ENCODE measurements around the gene PRMT5.
"Not testable (repeated sequence)": the region's sequence is repeated elsewhere in the genome, so short reads cannot be mapped to it uniquely, and the experiment has no call there.

PRMT5 gene

DNA sequence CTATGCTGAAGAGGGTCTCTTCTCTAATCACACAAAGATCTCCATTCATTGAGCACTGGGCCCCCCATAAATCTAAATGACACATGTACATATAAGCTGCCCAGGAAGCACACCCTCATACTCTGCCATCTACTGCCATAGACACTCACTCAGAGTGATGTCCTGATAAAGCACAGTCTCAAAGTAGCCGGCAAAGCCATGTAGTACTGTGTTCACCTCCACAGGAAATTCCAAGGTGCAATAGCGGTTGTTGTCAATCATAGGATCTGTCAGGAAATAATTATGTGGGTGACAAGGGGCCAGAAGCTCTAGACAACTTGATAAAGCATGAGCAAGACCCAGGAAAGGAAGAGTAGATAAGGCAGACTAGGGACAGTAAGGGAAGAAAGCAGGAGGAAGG is 6.9 kb downstream of the PRMT5 start:
- Mint-ChIP-seq H3K4me3 (no peak overlapping the region), H3K36me3 (ENCODE audit: insufficient read depth) (peaks cover 44% of the 10 kb centered on the region)

DNA sequence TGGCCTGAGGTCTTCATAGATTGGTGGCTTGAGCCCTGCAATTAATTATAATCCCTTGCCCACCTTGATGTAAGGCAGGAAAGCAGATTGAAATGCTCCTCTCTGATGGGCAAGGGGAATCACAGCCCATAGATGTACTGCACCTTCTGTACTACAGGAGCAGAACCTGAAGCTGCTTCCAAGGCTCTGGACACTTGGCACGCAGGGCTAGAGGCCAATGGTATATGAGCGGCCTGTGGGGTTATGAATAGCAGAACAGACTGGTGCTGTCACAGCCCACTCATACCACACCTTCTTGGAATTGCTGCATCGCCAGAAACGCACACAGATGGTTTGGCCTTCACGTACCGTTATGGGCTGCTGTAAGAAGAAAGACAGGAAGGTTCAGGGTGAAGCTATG is 8.5 kb downstream of the PRMT5 start:
- ATAC-seq (replicated peaks) = no peak
- H3K27ac Mint-ChIP-seq = peak overlapping the region in 1 of 2 donors; percentile 100
- H3K9me3 Mint-ChIP-seq = no peaks in the 10 kb centered on the region
- no peak for DNase-seq
- H3K4me1 Mint-ChIP-seq (ENCODE audit: low read depth in 2 of 2) = peaks cover 20 to 30% of the 10 kb centered on the region in 2 donors
- H3K4me3 Mint-ChIP-seq = no peak overlapping the region
- peaks cover 43% of the 10 kb centered on the region for H3K36me3 Mint-ChIP-seq (ENCODE audit: insufficient read depth)
- no peaks in the 10 kb centered on the region for H3K27me3 Mint-ChIP-seq

More for the DNA sequence above, 6.9 kb downstream of the PRMT5 start:
- H3K4me1 Mint-ChIP-seq (ENCODE audit: low read depth in 2 of 2) = peaks cover 25 to 30% of the 10 kb centered on the region in 2 donors
- no peaks in the 10 kb centered on the region for H3K9me3 Mint-ChIP-seq
- H3K27me3 Mint-ChIP-seq = no peaks in the 10 kb centered on the region
- ATAC-seq (replicated peaks) (no peak), DNase-seq (no peak)
- peak overlapping the region in 1 of 2 donors; percentile 25 for H3K27ac Mint-ChIP-seq

DNA sequence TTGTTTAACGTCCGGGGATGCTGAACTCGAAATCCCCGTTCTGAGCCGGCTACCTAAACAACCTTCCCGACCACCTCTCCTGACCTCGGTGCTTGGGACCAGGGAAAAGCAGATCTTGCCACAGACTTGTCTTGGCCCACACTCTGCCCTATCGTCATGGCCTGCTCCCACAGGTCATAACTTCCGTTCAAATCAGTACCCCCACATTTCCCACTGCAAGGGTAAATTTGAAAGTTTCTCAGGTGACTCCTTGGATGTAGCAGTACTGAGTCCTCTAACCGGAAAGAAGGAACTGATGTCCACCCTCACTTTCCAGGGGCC is 9.6 kb downstream of the PRMT5 start:
- H3K4me3 Mint-ChIP-seq = peak overlapping the region; percentile 98 to 99
- H3K36me3 Mint-ChIP-seq (ENCODE audit: insufficient read depth) = peaks cover 51% of the 10 kb centered on the region
- ATAC-seq (replicated peaks) (no peak), DNase-seq (no peak)
- peaks cover 20 to 33% of the 10 kb centered on the region in 2 donors for H3K4me1 Mint-ChIP-seq (ENCODE audit: low read depth in 2 of 2)
- peak overlapping the region; percentile 100 for H3K27ac Mint-ChIP-seq
- H3K27me3 Mint-ChIP-seq = no peaks in the 10 kb centered on the region
- no peaks in the 10 kb centered on the region for H3K9me3 Mint-ChIP-seq

DNA sequence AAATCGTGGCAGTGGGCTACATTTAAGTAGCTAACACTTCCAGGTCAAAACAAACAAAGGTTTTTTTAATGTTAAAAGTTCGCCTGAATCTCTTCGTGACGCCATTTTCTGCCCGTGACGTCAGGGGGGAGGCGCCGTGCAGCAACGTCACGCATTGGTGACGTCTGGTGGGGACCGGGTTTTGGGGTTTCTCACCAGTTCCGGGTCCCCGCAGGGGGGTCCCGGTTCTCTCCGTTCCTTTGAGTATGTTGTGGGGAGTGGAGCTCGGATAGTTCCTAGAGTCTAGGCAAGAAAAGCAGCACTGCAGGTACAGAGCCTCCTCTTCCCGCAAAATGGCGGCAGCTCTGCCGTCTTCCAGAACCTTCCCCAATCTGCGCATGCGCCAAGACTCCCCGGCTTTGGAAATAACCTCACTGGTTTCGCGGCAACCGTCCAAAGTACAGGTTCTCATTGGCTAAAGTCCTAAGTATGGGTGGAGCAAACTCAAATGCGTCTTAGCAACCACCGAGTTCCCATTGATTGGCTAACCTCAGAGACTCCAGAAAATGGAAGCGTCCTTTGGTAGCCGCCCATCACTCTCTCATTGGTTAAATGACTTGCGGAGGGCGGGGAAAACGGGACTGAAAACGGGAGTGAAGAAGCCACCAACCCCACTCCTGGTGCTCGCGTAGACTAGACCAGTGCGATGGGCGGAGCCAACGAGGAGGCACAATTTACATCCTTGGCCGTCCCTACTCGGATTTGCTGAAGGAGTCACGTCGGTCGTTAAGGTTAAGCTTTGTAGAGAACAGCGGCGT is 10.2 kb downstream of the PRMT5 start, which contains the start of gene RBM23:
TSS of gene RBM23 (minus strand) at position 346 of the 797 bp plus-strand sequence.
- no peaks in the 10 kb centered on the region for H3K9me3 Mint-ChIP-seq
- DNase-seq (peak; percentile 99 to 100 (median 99)), ATAC-seq (replicated peaks) (peak; percentile 88)
- H3K4me3 Mint-ChIP-seq = peak within 1 kb of the TSS; percentile 98 to 99
- H3K4me1 Mint-ChIP-seq (ENCODE audit: low read depth in 2 of 2) = peaks cover 20 to 33% of the 10 kb centered on the region in 2 donors
- peak within 1 kb of the TSS; percentile 100 for H3K27ac Mint-ChIP-seq
- H3K27me3 Mint-ChIP-seq = no peaks in the 10 kb centered on the region
- peaks cover 55% of the 10 kb centered on the region for H3K36me3 Mint-ChIP-seq (ENCODE audit: insufficient read depth)

DNA sequence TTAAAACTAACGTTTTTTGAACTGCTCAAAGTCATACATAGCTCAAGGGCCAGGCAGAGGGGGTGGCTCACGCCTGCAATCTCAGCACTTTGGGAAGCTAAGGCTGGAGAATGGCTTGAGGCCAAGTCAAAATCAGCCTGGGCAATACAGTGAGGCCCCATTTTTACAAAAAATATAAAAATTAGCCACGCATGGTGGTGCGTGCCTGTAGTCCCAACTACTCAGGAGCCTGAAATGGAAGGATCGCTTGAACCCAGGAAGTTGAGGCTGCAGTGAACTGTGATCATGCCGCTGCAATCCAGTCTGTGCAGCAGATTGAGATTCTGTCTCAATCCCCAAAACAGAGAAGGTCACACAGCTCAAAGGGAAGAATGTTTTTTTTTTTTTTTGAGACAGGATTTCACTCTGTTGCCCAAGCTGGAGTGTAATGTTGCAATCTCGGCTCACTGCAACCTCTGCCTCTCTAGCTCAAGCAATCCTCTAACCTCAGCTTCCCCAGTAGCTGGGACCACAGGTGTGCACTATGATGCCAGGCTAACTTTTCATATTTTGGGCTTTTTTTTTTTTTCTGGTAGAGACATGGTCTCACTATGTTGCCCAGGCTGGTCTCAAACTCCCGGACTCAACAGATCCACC is 13.2 kb downstream of the PRMT5 start:
- H3K27ac Mint-ChIP-seq = peak overlapping the region; percentile 31 to 100
- ATAC-seq (replicated peaks) = no peak

DNA sequence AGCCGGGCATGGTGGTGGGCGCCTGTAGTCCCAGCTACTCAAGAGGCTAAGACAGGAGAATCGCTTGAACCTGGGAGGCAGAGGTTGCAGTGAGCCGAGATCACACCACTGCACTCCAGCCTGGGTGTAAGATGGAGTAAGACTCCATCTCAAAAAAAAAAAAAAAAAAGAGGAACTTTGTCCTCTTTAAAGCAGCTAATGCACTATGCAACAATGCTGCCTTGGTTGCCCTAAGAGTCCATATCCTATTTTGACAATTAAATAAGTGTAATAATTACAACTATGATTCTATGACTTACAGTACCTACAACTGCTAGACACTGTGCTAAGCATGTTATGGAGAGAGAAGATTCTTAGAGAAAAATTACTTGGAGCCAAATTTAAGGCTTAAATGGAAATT is 14.3 kb downstream of the PRMT5 start:
- not testable (repeated sequence) for H3K4me3 Mint-ChIP-seq; H3K9me3 Mint-ChIP-seq; ATAC-seq (replicated peaks); H3K27ac Mint-ChIP-seq; DNase-seq; H3K27me3 Mint-ChIP-seq
- Mint-ChIP-seq H3K36me3 (ENCODE audit: insufficient read depth) (peaks cover 82% of the 10 kb centered on the region), H3K4me1 (ENCODE audit: low read depth in 2 of 2) (peaks cover 22 to 50% of the 10 kb centered on the region in 2 donors)

More for the DNA sequence above, 13.2 kb downstream of the PRMT5 start:
- DNase-seq = no peak
- H3K36me3 Mint-ChIP-seq (ENCODE audit: insufficient read depth) = peaks cover 75% of the 10 kb centered on the region
- H3K27me3 Mint-ChIP-seq = no peaks in the 10 kb centered on the region
- no peak overlapping the region for H3K4me3 Mint-ChIP-seq
- no peaks in the 10 kb centered on the region for H3K9me3 Mint-ChIP-seq
- H3K4me1 Mint-ChIP-seq (ENCODE audit: low read depth in 2 of 2) = peaks cover 23 to 50% of the 10 kb centered on the region in 2 donors

DNA sequence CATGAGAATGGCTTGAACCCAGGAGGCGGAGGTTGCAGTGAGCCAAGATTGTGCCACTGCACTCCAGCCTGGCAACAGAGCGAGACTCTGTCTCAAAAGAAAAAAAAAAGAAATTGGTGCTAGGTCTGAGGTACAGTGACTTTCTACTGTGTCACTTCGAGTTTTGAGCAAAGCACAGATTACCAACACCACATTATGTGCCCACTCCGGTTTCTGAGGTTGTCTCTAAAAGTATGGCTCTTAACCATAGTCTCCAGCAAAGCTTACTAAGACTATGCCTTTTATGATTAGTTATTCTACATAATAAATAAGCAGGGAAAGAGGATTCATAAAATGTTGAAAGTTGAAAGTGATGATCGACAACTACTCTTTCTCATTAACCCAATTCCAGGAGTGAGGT is 18.3 kb downstream of the PRMT5 start:
- no peak for DNase-seq
- no peaks in the 10 kb centered on the region for H3K9me3 Mint-ChIP-seq
- H3K4me3 Mint-ChIP-seq = no peak overlapping the region
- H3K36me3 Mint-ChIP-seq (ENCODE audit: insufficient read depth) = peaks cover 83% of the 10 kb centered on the region
- ATAC-seq (replicated peaks) = no peak
- H3K4me1 Mint-ChIP-seq (ENCODE audit: low read depth in 2 of 2) = peaks cover 10 to 30% of the 10 kb centered on the region in 2 donors
- H3K27ac Mint-ChIP-seq = no peak overlapping the region
- H3K27me3 Mint-ChIP-seq = no peaks in the 10 kb centered on the region

DNA sequence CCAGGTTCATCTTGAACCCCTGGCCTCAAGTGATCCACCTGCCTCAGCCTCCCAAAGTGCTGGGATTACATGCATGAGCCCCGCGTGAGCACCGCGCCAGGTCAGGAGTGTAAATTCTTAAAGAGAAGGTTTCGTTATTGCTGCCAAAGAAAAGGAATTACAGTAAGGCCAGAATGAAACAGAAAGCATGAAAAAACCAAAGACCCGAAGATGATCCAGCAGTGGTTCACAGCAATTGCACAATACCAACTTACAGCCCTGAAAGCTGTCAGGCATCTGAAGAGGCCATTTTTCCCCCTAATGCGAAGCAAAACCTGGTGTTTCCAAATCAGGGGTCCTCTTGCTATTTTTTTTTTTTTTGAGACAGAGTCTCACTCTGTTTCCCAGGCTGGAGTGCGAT is 20.6 kb downstream of the PRMT5 start:
- DNase-seq = no peak
- Mint-ChIP-seq H3K4me3 (no peak overlapping the region), H3K27ac (no peak overlapping the region), H3K36me3 (ENCODE audit: insufficient read depth) (peaks cover 86% of the 10 kb centered on the region), H3K27me3 (no peaks in the 10 kb centered on the region), H3K9me3 (no peaks in the 10 kb centered on the region), H3K4me1 (ENCODE audit: low read depth in 2 of 2) (peaks cover 10 to 24% of the 10 kb centered on the region in 2 donors)
- no peak for ATAC-seq (replicated peaks)

DNA sequence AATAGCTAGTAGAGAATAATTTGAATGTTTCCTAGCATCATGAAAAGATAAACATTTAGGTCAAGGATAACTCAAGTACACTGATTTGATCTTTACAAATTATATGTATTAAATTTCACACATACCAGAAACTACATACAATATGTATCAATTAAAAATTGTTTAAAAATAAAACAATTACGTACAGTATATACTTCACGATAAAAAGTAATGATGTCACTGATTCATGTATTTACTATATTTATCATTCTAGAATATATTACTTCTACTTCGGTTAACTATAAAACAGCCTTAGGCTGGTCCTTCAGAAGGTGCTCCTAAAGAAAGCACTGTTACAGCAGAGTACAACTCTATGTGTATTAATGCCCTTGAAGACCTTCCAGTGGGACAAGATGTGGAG is 21.7 kb downstream of the PRMT5 start:
- ATAC-seq (replicated peaks) = no peak
- no peak overlapping the region for H3K4me3 Mint-ChIP-seq
- H3K27ac Mint-ChIP-seq = no peak overlapping the region
- H3K4me1 Mint-ChIP-seq (ENCODE audit: low read depth in 2 of 2) = peaks cover 7 to 19% of the 10 kb centered on the region in 2 donors
- H3K27me3 Mint-ChIP-seq = no peaks in the 10 kb centered on the region
- DNase-seq = no peak
- H3K9me3 Mint-ChIP-seq = no peaks in the 10 kb centered on the region
- peaks cover 87% of the 10 kb centered on the region for H3K36me3 Mint-ChIP-seq (ENCODE audit: insufficient read depth)

DNA sequence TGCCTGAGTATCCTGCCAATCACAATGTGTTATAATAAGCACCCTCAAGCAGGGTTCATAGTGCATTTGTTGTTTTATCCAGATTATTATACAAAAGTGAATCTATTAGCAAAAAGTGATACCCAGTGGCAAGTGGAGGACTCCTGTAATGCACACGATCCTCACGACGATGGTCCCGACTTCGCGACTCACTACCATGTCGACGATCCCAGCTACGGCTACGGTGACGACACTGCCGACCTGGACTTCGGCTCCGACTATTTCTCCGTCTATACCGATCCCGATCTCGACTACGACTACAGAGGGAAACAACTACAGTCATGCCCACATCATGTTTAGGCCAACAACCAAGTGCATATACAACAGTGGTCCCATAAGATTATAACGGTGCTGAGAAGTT is 23.1 kb downstream of the PRMT5 start:
- no peaks in the 10 kb centered on the region for H3K27me3 Mint-ChIP-seq
- H3K27ac Mint-ChIP-seq = no peak overlapping the region
- DNase-seq = no peak
- H3K4me3 Mint-ChIP-seq = no peak overlapping the region
- ATAC-seq (replicated peaks) = no peak
- H3K4me1 Mint-ChIP-seq (ENCODE audit: low read depth in 2 of 2) = peaks cover 4 to 7% of the 10 kb centered on the region in 2 donors
- H3K36me3 Mint-ChIP-seq (ENCODE audit: insufficient read depth) = peaks cover 86% of the 10 kb centered on the region
- H3K9me3 Mint-ChIP-seq = no peaks in the 10 kb centered on the region

DNA sequence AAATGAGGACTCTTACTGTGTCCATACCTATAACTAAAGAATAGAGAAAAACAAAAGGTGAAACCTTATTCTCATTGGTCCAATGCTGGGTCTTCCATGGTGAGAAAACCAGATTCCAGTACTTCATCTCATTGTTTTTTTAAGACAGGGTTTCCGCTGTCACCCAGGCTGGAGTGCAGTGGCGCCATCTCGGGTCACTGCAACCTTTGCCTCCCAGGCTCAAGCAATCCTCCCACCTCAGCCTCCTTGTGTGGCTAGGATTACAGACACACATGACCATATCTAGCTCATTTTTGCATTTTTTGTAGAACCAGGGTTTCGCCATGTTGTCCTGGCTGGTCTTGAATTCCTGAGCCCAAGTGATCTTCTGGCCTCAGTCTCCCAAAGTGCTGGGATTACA is 23.5 kb downstream of the PRMT5 start:
- ATAC-seq (replicated peaks) = no peak
- Mint-ChIP-seq H3K27ac (no peak overlapping the region), H3K27me3 (no peaks in the 10 kb centered on the region), H3K4me3 (no peak overlapping the region), H3K4me1 (ENCODE audit: low read depth in 2 of 2) (peaks cover 4 to 7% of the 10 kb centered on the region in 2 donors), H3K36me3 (ENCODE audit: insufficient read depth) (peaks cover 85% of the 10 kb centered on the region), H3K9me3 (no peaks in the 10 kb centered on the region)
- no peak for DNase-seq

DNA sequence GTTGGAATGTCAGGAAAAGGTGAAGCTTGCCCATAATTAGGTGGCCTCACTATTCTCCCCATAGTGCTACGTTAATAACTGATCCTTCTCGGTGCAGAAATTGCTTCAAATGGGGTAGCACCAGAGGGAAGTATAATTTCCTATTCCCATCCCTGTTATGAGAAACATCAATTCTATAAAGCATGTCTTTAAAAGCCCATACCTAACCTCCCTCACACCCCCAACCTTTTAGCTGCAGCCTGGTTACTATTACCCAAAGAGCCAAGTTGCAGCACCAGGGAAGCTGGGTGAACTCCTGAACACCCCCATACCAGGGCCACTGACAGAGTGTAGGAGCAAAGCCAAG is 25.5 kb downstream of the PRMT5 start:
- Mint-ChIP-seq H3K27ac (peak overlapping the region in 1 of 2 donors; percentile 62), H3K27me3 (no peaks in the 10 kb centered on the region), H3K4me3 (no peak overlapping the region), H3K36me3 (ENCODE audit: insufficient read depth) (peaks cover 71% of the 10 kb centered on the region), H3K9me3 (no peaks in the 10 kb centered on the region), H3K4me1 (ENCODE audit: low read depth in 2 of 2) (peaks cover 2 to 4% of the 10 kb centered on the region in 2 donors)
- DNase-seq = no peak
- no peak for ATAC-seq (replicated peaks)

DNA sequence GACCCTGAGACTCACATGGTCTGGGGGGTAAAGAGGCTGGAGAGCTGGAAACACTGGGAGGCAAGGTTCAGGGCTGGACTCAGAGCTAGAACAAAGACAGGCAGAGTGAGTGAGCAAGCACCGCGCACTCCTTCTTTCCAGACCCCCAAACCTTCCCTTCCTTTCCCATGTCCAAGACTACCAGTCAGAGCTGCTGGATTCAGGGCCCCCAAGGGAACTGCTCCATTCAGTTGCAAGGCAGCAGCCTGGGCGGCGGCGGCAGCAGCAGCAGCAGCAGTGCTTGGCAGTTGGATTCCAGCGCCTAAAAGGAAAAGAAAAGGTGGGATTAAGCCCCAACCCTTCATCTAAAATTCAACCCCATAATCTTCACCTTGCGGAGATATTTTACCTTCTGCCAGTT is 27.4 kb downstream of the PRMT5 start:
- H3K27ac Mint-ChIP-seq = no peak overlapping the region
- H3K9me3 Mint-ChIP-seq = no peaks in the 10 kb centered on the region
- H3K36me3 Mint-ChIP-seq (ENCODE audit: insufficient read depth) = peaks cover 60% of the 10 kb centered on the region
- H3K4me3 Mint-ChIP-seq = no peak overlapping the region
- DNase-seq = no peak
- no peak for ATAC-seq (replicated peaks)
- peaks cover 2 to 4% of the 10 kb centered on the region in 2 donors for H3K4me1 Mint-ChIP-seq (ENCODE audit: low read depth in 2 of 2)
- no peaks in the 10 kb centered on the region for H3K27me3 Mint-ChIP-seq
